ENCODE results near the gene USP47. TPM values are rescaled to one million over a fixed set of nuclear protein-coding genes. Genes with fewer than 3 reads are reported as not detected.

Gene USP47
- total and polyA plus RNA-seq, 2 of the 13 experiments (the other 11 are each of a cell fraction or from before 2014, with no cell fraction given): 12.2 to 52.7 TPM

- ChIA-PET POLR2A (no interaction called here), CTCF (ENCODE audit: low intra/inter-chr PET ratio, low total read pairs) (no interaction called here)
- Histone ChIP-seq H3K4me1 (ENCODE audit: insufficient read depth, low read length) (peaks cover 9% of the 10 kb centered on the region; the same call in 1 of the 2 replicates), H3K9me3 (ENCODE audit: low read length) (no peaks in the 10 kb centered on the region), H3K27ac (ENCODE audit: extremely low read length, insufficient read depth, low read length) (no peak overlapping the region), H3K4me2 (ENCODE audit: low read depth, low read length) (no peak overlapping the region), H3K36me3 (replicated peaks in 1 of 2; ENCODE audit: control insufficient read depth in 1 of 2, insufficient read depth in 2 of 2, low read length in 2 of 2) (no peaks in the 10 kb centered on the region), H2AFZ (ENCODE audit: low read length) (no peak overlapping the region), H4K20me1 (ENCODE audit: insufficient read depth, low read length) (no peaks in the 10 kb centered on the region), H3K27me3 (ENCODE audit: control insufficient read depth in 1 of 2, insufficient read depth in 2 of 2, low read length in 2 of 2) (peaks cover 5 to 24% of the 10 kb centered on the region in 2 experiments; a peak in 3 of 5 replicates), H3K79me2 (ENCODE audit: insufficient read depth, low read length) (no peaks in the 10 kb centered on the region), H3K4me3 (replicated peaks in 1 of 3; ENCODE audit: insufficient read depth in 1 of 3, low read depth in 2 of 3, low read length in 3 of 3) (no peak overlapping the region), H3K9ac (ENCODE audit: insufficient read depth, low read depth, low read length) (no peak overlapping the region)
- intact Hi-C loops (cut with micrococcal nuclease; ENCODE audit: unreplicated experiment): no loop called here
- TF ChIP-seq GLMP (CRISPR knock-in tag; IDR thresholded peaks at IDR 0.05; ENCODE audit: borderline replicate concordance) (no peak), KDM5B (CRISPR knock-in tag; IDR thresholded peaks at IDR 0.05; ENCODE audit: borderline replicate concordance) (no peak), ZNF496 (CRISPR knock-in tag; IDR thresholded peaks at IDR 0.05; ENCODE audit: insufficient replicate concordance) (no peak), ZNF572 (CRISPR knock-in tag; IDR thresholded peaks at IDR 0.05) (no peak), YEATS2 (CRISPR knock-in tag; IDR thresholded peaks at IDR 0.05; ENCODE audit: borderline replicate concordance) (no peak), ZNF331 (CRISPR knock-in tag; IDR thresholded peaks at IDR 0.05) (no peak), ZNF24 (IDR thresholded peaks at IDR 0.05) (no peak), ZNF644 (CRISPR knock-in tag; IDR thresholded peaks at IDR 0.05; ENCODE audit: low read depth) (no peak), ZNF484 (CRISPR knock-in tag; IDR thresholded peaks at IDR 0.05; ENCODE audit: borderline replicate concordance, low read depth) (no peak), BCL3 (CRISPR knock-in tag; IDR thresholded peaks at IDR 0.05) (no peak), HNRNPK (IDR thresholded peaks at IDR 0.05; ENCODE audit: low read depth, low read length, poor library complexity, severe bottlenecking) (no peak), GATAD1 (CRISPR knock-in tag; IDR thresholded peaks at IDR 0.05) (no peak), ZNF713 (CRISPR knock-in tag; IDR thresholded peaks at IDR 0.05) (no peak), FOXJ3 (CRISPR knock-in tag; IDR thresholded peaks at IDR 0.05; ENCODE audit: borderline replicate concordance) (no peak)
- WGBS (ENCODE audit: low lambda C conversion rate): 47% methylated on average over 6 of the region's 6 CpGs
- in situ Hi-C loops (cut with HindIII; ENCODE audit: extremely low pct_ligation_motif_present, low pct_unique_long_range_greater_than_20kb): no loop called here
- no peak for DNase-seq (ENCODE audit: low spot score)
- FAIRE-seq: no peak
- BruUV-seq (replicated peaks): no TSS peak
- ATAC-seq: no peak
These were observed 140.1 kb downstream of the USP47 start for GRCh38 chr11:11981840-11982239.
